ENCODE data around the gene MTCH1. TPM values are rescaled to one million over a fixed set of nuclear protein-coding genes. Genes with fewer than 3 reads are reported as not detected.
A peak's percentile ranks its signal among the peaks of the same experiment; 100 is the strongest.

The MTCH1 gene
- total and polyA plus RNA-seq, 10 donors, result 87.3 to 191 (median 158) TPM

DNA sequence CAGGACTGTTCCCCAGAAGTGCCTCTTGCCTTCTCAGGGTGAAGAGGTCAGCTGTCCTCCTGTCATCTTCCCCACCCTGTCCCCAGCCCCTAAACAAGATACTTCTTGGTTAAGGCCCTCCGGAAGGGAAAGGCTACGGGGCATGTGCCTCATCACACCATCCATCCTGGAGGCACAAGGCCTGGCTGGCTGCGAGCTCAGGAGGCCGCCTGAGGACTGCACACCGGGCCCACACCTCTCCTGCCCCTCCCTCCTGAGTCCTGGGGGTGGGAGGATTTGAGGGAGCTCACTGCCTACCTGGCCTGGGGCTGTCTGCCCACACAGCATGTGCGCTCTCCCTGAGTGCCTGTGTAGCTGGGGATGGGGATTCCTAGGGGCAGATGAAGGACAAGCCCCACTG lies 21.6 kb downstream of the MTCH1 start:
- Histone ChIP-seq H3K4me1 (peaks cover 0 to 34% (median 25%) of the 10 kb centered on the region in 6 donors), H3K36me3 (peaks cover 2 to 33% (median 27%) of the 10 kb centered on the region in 6 donors), H3K4me3 (no peak overlapping the region), H3K27ac (peak overlapping the region in 2 of 8 donors; percentile 46 to 58), H3K9me3 (no peaks in the 10 kb centered on the region), H3K27me3 (replicated peaks in 1 of 7) (peaks cover 0 to 11% (median 0%) of the 10 kb centered on the region in 7 donors)
- peak; percentile 65 for DNase-seq
- TF ChIP-seq, protein P1, sequence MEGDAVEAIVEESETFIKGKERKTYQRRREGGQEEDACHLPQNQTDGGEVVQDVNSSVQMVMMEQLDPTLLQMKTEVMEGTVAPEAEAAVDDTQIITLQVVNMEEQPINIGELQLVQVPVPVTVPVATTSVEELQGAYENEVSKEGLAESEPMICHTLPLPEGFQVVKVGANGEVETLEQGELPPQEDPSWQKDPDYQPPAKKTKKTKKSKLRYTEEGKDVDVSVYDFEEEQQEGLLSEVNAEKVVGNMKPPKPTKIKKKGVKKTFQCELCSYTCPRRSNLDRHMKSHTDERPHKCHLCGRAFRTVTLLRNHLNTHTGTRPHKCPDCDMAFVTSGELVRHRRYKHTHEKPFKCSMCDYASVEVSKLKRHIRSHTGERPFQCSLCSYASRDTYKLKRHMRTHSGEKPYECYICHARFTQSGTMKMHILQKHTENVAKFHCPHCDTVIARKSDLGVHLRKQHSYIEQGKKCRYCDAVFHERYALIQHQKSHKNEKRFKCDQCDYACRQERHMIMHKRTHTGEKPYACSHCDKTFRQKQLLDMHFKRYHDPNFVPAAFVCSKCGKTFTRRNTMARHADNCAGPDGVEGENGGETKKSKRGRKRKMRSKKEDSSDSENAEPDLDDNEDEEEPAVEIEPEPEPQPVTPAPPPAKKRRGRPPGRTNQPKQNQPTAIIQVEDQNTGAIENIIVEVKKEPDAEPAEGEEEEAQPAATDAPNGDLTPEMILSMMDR (IDR thresholded peaks at IDR 0.05 in 8 of 11, conservative IDR thresholded peaks at IDR 0.05 in 3 of 11), result no peak
- TF ChIP-seq POLR2AphosphoS5 (IDR thresholded peaks at IDR 0.05) (no peak), POLR2A (IDR thresholded peaks at IDR 0.05) (no peak)
- WGBS, 5 donors, result 78 to 98% (median 86%) methylated on average over 5 to 6 of the region's 6 CpGs
- intact Hi-C loops (cut with DNase I; ENCODE audit: low total_unique reads), result loop anchor here (10.0 kb wide), 1 partner anchor 60 kb away; no protein-coding TSS in a partner anchor

GRCh38 chr6:36963451-36964290 lies 22.3 kb downstream of the MTCH1 start:
- peak; percentile 84 for DNase-seq
- 55 to 64% (median 62%) methylated on average over 8 to 11 of the region's 11 CpGs for WGBS, 5 donors
- H3K27ac ChIP-seq, result peak overlapping the region in 4 of 8 donors; percentile 2 to 58 (median 30)
- H3K4me3 ChIP-seq, result peak overlapping the region in 1 of 8 donors; percentile 3
- H3K4me1 ChIP-seq, result peaks cover 0 to 34% (median 25%) of the 10 kb centered on the region in 6 donors
- TF ChIP-seq POLR2AphosphoS5 (IDR thresholded peaks at IDR 0.05) (peak in 1 of 3 donors; percentile 49), POLR2A (IDR thresholded peaks at IDR 0.05) (no peak)
- TF ChIP-seq, protein P1 (IDR thresholded peaks at IDR 0.05 in 8 of 11, conservative IDR thresholded peaks at IDR 0.05 in 3 of 11), result no peak
- H3K9me3 ChIP-seq, result no peaks in the 10 kb centered on the region
- H3K36me3 ChIP-seq, result peaks cover 0 to 26% (median 21%) of the 10 kb centered on the region in 6 donors
- peaks cover 0 to 11% (median 0%) of the 10 kb centered on the region in 7 donors for H3K27me3 ChIP-seq (replicated peaks in 1 of 7)
- intact Hi-C loops (cut with DNase I; ENCODE audit: low total_unique reads), result loop anchor here (10.0 kb wide), 1 partner anchor 59 kb away; no protein-coding TSS in a partner anchor

GRCh38 chr6:36962874-36963273 lies 23.1 kb downstream of the MTCH1 start:
- DNase-seq, result peak; percentile 90
- intact Hi-C loops (cut with DNase I; ENCODE audit: low total_unique reads), result loop anchor here (10.0 kb wide), 1 partner anchor 58 kb away; no protein-coding TSS in a partner anchor
- Histone ChIP-seq H3K27ac (peak overlapping the region in 4 of 8 donors; percentile 2 to 58 (median 30)), H3K4me3 (peak overlapping the region in 1 of 8 donors; percentile 3), H3K27me3 (replicated peaks in 1 of 7) (peaks cover 0 to 11% (median 0%) of the 10 kb centered on the region in 7 donors), H3K36me3 (peaks cover 0 to 18% (median 13%) of the 10 kb centered on the region in 6 donors), H3K4me1 (peaks cover 0 to 34% (median 25%) of the 10 kb centered on the region in 6 donors), H3K9me3 (no peaks in the 10 kb centered on the region)
- 15 to 28% (median 27%) methylated on average over 11 to 12 of the region's 12 CpGs for WGBS, 5 donors
- TF ChIP-seq POLR2AphosphoS5 (IDR thresholded peaks at IDR 0.05) (no peak), POLR2A (IDR thresholded peaks at IDR 0.05) (no peak)
- TF ChIP-seq, protein P1 (IDR thresholded peaks at IDR 0.05 in 8 of 11, conservative IDR thresholded peaks at IDR 0.05 in 3 of 11), result no peak
